GM19351 (cell line): Measurements from ENCODE around the gene TH.

Experiments
- ATAC-seq: cut with Tn5 transposase; IDR thresholded peaks from one replicate; pipeline ENCODE4 v1.9.1; 2021; ENCODE audit warnings: mild to moderate bottlenecking, moderate library complexity; ENCODE audit not compliant: unreplicated experiment

The TH gene

DNA sequence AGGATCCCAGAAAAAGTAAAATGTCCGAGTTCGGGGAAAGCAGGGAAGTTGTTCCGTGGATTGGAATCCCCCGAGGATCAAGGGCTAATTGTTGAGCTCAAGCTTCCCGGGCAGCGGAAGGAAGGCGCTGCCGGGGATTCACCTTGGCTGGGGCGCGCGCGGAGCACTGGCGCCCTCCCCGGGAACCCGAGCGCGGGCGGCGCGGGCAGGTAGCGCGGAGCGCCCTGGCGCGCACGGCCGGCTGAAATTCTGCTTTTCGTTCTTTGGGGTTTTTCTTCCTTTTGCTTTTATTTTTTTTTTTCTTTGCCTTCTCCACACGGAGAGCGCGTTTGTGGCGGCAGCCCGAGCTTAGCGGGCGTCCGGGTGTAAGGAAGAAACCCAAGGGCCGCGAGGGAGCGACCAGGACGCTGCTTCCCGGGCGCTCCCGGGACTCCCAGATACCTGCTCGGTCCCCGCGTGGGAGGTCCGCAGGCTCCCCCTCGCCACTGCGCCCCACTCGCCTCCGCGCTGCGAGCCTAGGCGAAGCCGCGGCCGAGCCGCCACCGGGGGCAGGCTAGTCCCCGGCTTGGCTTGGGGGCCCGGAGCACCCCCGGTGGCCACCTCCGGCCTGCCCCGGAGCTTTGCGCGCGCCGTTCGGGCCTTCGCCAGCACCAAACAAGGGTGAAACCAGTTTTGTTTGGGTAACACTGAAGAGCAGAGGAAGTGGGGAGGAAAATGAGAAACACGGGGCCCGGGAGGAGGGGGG, 27.6 kb downstream of the TH start:
- no peak for ATAC-seq

- no peak for ATAC-seq
These were observed 28.2 kb downstream of the TH start for GRCh38 chr11:2143477-2143798.

DNA sequence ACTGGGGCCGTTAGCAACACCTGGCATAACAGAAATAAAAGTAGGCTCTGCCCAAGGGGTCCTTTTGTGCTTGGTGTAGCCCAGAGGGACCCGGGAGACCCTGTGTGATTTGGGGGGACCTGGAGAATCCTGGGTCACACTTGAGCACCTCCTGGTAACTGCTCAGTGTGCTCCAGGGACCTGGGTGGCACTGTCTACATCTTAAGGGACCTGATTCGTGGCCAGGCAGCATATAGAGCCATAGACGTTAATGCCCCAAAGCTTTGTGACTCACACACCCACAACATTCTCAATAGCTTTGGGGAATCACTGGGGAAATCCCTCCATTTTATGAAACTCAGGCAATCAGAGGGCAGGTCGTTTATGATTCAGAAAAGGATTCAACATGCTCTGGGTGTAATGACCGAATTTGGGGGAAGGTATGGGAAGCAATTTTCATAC, 28.8 kb downstream of the TH start:
- no peak for ATAC-seq

GRCh38 chr11:2142300-2142759, 29.3 kb downstream of the TH start:
- no peak for ATAC-seq

DNA sequence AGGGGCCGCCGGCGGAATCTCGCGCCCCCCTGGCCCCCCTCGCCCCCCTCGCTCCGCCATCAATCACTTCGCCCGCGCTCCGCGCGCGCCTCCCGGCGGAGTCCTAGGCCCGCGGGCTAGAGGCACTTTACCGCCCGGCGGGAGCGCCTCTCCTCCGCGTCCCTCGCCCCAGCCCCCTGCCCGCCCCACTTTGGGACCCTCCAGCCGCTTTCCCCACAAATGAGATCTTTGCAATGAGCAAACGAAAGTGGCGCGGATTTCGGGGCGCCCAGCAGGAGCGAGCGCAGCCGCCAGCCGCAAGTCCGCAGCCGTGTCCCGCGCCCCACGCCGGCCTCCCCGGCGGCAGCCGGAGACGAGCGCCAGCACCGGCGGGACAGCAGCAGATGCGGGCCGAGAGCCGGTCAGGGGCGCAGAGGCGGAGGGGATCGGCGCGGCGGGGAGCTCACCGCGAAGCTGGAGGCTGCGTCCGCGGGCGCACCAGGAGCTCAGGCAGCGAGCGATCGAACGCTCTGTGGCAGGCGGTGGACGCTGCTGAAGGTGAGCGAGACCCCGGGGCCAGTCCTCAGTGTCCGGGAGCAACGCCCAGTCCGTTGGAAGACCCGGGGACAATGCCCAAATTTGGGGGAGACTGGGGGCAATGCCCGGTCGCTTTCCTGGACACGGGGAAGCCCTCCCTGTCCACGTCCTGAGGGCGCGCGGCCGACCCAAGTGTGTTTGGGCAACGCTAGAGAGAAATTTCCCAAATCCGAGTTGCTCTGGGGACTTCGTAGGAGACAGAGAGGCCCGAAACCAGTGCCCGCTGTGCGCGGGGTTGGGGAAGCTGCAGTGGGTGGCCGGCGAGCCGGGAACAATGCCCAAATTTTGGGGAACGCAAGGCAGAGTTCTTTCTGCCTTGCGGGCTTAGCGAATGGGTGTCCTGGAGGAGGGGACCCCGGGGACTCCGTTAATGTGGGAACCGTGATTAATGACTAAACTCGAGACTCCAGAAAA, 30.9 kb downstream of the TH start:
- ATAC-seq = no peak

DNA sequence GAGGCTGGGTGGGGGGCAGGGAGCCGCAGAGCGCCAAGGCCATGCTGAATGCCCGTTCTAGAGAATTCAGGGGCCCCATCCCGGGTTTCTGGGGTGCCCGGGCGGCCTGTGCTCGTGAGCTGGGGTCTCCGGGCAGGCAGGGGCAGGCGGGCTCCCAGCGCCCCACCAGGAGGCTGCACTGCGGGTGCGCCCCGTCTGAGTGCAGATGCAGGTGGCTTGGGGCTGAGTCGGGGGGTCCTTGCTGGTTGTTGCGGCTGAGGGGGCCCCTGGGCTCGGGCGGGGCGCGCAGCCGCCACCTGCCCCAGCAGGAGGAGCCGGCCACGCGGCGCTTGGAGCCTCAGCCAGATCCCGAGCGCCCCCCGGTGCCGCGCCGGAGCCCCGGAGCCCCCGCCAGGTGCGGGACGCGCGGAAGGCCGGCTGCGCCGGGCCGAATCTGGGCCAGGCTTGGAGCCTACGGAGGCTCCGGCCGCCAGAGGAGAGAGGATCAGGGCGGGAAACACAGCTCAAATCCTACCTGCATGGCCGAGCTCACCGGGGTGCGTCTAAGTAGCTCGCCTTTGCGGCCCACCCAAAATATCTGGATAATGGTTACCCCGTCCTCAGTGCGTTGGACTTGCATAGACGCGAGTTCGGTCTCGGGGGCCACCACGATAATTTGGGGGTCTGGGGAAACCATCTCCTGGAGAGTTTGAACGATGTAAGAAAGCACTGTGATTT, 31.8 kb downstream of the TH start:
- ATAC-seq = no peak

GRCh38 chr11:2139123-2139521, 32.5 kb downstream of the TH start, which contains the start of gene IGF2:
Gene IGF2 (minus strand): TSS chr11:2139389. CDS start chr11:2135523, 3,866 bp downstream.
- ATAC-seq = no peak

DNA sequence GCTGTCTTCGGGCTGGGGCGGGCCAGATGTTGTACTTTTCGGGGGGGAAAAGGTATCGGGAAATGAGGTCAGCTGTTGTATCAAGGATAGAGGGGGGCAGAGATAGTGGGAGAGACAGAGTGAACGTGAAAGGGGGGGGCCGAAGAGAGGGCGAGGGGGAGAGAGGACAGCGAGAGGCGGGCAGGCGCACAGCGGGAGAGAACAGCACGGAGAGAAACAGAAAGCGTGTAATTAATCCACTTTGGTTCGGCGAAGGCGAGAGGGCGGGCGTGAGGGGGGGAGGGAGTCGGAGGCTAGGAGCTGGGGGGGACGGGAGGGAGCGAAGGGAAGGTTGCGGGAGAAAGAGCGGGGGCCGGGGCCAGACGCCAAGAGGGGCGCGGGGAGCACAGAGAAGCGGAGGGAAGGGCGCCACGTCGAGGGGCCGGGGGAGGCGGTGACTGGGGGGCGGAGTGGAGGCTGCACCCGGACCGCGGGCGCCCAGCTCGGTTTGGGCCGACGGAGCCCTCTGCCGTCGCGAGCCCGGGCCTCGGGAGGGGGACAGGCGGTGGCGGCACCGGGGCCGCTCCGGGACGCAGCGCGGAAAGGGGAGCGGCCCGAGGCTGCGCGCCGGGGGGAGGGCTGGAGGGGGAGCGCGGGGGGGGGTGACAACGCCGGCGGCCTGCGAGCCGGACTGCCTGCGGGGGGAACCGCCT, 33.0 kb downstream of the TH start:
- ATAC-seq = no peak

DNA sequence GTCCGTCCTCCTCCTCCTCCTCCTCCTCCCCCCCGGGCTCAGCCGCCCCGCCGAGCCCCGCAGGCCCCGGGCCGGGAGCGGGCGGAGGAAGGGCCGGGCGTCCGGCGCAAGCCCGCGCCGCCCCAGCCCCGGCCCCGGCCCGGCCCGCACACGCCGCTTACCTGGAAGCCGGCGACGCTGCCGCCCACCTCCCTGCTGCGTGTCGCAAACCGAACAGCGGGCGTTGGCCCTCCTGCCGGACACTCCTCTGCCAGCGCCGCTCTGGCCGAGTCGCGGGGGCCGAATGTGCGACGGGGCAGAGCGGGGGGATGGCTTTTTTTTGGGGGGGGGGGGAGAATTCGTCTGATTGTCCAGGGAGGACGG, 33.6 kb downstream of the TH start:
- ATAC-seq = no peak

- ATAC-seq = no peak
These were observed 34.2 kb downstream of the TH start for GRCh38 chr11:2137202-2138067.

DNA sequence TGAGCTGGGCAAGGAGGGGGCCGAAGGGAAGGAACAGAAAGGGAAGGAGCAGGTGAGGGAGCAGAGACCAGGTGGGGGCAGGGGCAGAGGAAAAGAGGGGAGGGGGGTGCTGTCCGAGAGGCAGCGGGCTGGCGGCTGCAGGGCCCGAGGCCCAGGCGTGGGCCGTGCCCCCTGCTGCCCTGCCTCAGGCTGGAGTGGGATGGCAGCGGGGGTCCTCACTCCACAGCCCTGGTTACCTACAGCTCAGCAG, 34.7 kb downstream of the TH start:
- ATAC-seq = no peak

- no peak for ATAC-seq
These were observed 35.2 kb downstream of the TH start for GRCh38 chr11:2136209-2136951.

GRCh38 chr11:2135648-2136201, 35.9 kb downstream of the TH start:
- no peak for ATAC-seq

GRCh38 chr11:2135018-2135569, 36.5 kb downstream of the TH start:
- ATAC-seq = no peak

DNA sequence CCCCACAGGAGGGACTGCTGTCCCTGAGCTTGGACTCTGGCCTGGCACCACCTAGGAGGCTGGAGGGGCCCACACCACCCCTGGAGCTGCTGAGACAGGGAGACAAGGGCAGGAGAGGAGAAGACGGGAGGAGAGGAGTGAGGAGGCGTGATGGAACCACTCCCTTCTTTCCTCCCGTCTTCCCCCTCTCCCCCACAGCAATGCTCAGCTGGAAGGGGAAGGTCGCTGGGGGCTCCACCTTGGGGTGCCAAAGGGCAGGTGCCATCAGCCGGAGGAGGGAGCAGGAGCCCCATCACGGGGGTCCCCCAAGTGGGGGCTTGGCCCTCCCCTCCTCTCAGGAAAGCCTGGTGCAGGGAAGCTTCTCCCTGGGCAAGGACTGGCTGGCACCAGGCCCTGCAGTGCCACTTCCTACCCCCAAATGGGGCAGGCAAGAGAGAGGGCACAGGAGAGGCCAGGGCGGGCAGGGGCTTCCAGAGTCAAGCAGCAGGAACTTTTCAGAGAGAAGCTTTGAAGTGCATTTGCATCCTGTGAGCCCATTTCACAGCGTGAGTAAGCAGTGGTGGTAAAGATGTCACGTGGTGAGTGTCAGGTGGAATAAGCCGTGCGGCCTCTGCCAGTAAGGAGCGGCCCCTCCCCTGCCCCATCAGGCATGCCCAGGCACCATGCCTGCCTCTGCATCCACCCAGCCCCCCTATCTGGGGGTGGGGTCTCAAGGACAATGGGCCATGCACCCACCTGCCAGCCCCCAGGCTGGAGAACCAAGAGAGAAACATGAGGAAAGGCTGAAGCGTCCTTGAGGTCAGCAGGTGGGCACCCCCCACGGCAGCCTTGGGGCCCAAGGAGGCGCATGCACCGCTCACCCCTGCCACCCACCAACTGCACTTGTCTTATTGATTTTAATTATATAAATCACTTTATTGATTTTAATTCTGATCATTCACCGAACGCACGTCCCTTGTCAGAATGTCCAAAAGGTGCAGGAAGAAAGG, 37.3 kb downstream of the TH start:
- no peak for ATAC-seq

DNA sequence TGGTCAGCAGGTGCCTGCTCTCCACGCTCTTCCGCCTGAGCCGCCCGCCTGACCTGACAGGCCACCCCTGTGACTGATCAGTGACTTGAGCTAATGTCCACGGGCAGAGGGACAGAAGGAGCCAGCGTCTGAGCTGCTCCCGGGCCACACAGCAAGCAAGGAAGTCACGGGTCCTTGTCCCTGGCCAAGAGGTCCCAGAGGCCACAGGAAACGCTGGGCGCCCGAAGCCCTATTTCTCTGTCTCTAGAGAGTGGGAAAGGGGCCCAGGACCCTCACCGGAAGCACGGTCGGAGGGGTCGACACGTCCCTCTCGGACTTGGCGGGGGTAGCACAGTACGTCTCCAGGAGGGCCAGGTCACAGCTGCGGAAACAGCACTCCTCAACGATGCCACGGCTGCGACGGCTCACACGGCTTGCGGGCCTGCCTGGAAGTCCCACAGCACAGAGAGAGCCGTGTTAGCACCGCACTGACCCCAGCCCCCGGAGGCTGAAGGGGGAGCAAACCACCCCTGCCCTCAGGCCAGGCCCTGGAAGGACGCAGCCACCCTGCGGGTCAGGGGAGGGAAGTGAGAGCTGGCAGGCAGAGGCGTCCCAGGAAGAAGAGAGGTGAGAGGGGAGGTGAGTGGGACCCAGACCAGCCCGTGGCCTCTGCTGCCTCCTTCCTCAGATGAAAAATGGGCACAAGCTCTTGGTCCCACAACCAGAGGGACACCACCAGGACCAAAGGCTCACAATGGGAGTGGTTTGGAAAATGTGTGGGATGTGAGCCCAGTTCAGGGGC, 38.2 kb downstream of the TH start:
- no peak for ATAC-seq

DNA sequence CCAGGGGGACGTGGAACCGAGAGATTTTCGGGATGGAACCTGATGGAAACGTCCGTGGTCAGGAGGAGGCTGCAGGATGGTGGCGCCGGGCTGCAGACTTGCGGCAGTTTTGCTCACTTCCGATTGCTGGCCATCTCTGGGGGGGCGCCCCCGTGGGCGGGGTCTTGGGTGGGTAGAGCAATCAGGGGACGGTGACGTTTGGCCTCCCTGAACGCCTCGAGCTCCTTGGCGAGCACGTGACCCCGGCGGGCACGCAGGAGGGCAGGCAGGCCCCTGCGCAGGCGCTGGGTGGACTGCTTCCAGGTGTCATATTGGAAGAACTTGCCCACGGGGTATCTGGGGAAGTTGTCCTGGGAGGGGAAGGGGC, 38.8 kb downstream of the TH start:
- ATAC-seq = no peak
